NOMO-1 treated with dmso at 0.1 percent for 144 hours (cell line): ENCODE measurements around the gene RETREG1.
A peak's percentile ranks its signal among the peaks of the same experiment; 100 is the strongest.
"Not testable (repeated sequence)": the region's sequence is repeated elsewhere in the genome, so short reads cannot be mapped to it uniquely, and the experiment has no call there.

ENCODE experiments used
- DNase-seq: peaks from one replicate; lab custom pipeline; 2025; ENCODE audit not compliant: unreplicated experiment; lab: John Stamatoyannopoulos, UW

The RETREG1 gene

DNA sequence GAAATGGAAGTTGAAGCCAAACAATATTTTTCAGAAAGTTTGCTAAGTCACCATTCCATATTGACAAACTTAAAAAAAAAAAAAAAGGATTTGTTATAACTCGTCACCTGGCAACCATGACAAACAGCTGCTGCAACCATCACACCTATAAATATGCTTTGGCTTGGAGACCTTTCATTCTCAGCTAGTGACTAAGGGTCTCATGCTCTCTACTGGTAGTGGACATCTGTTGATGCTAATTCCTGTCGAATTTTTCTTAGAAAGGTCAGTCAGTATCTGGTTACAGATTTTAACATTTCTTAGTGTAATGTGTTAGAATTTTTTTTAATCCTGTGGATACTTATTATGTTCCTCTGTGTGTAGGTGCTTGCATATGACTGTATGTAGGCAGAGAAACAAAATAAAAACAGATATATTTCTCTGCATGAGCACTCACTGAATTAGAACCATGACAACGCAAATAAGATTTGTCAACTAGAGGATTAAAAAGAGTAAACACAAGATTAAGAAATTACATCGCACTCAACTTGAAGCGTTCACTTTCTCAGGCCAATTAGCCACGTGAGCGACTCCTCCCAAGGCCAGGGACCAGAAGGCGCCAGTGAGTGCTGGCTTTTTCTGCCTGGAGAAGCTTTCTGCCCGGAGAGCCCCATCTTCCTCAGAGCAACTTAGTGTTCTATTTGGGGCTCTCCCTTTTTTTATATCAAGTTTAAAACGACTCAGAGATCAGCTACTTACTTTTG is 124.2 kb downstream of the RETREG1 start:
- DNase-seq, result no peak

DNA sequence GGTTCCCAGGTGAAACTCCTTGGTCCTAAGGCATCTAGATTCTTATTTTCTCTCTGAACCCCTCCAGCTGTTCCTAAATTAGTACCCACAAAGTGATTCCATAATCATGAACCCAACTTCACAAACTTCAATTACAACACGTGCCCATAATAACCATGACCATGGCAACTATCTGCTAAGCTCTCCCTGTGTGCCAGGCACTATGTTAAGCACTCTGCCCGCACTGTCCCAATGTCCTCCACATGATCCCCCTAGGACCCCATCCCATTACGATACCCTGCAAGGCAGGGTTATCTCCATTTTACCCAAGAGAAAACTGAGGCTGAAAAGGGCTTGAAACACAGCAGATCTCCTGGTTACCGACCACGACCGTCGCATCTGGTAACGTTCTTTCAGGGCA is 125.9 kb downstream of the RETREG1 start:
- no peak for DNase-seq

DNA sequence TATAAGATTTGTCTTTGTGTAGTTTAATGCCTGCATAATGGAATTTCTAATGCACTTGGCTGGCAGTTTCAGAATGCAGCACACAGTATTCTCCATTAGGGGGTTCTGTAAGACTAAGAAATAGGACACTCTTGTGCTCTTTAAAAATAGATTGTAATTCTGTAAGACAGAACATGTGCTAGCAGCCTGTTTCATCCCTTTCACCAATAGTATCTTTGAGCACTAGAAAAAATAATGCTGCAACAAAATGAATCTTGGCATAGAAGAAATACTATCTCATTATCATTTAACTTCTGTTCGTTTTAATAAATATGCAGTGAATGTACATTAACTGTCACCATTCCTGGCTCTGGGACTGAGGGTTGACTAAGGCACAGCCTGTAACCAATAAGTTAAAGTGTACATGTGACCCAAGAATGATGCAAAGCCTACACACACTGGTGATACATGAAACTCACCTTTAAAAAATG is 127.4 kb downstream of the RETREG1 start:
- DNase-seq, result peak; percentile 49

DNA sequence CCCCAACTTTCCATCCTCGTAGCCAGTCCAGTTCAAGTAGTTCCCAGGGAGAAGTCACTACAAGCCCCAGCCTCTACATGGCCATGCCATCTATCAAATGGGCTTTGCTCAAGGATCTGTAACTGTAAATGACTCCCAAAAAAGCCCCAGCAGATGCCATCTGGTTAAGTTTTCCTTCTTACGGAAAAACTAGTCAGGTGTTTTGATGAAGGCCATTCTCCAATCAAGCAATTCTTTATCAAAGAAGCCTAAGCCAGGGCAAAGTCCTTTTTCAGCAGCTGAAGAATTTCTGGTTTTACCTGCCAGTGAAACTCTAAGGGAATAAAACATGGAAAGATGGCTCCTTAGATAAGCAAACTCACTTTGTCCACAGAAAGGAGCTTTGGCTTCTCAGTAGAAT is 129.3 kb downstream of the RETREG1 start:
- no peak for DNase-seq

DNA sequence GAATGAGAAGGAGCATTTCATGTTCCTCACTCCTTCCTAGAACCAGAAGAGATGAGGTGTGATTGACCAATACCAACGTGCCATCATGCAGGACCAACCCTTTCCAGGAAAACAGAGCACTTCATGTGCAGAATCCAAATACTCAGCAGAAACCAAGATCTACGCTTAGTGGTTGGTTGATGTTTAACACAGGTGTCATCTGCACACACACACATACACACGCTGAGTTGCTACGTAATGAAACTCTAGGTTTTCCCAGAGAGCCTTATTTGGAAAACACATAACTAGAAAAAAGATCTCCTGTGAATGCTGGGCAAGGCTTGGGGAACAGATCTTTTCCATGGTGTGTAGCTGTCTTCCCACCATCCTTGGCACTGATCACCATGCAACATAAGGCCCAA is 130.1 kb downstream of the RETREG1 start:
- no peak for DNase-seq

DNA sequence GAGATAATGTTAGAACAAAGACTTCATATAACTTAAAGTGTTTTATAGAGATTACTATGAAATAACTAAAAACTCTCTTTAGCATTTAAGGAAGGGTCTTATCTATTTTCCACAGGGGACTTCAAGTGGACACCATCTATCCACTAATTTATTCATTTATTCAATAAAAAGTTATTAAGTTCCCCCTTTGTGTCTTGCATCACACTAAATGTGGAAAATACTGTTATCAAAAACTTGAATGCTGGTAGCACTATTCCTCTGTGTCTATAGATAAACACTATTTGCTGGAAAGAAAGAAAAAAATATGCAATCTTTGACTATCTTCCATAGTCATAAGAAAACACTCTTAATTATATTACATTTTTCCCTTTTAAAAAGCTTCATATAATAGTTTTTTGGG is 131.1 kb downstream of the RETREG1 start:
- DNase-seq, result no peak

DNA sequence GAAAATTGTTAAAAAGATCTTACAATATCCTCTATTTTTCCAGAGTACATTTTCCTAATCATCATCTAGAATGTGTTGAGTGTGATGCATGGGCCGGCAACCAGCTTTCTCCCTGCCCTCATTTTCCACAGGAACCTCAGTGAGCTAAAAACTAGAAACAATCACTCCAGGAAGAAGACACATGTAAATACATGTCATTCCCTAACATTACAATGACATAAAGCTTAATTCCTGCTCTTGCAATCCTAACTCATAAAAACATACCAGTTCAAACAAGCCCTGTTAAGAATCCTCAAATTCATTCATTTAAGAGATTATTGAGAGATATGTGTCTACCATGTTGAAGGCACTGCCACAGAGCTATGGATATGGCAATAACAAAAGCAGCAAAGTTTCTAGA is 132.7 kb downstream of the RETREG1 start:
- DNase-seq, result no peak

DNA sequence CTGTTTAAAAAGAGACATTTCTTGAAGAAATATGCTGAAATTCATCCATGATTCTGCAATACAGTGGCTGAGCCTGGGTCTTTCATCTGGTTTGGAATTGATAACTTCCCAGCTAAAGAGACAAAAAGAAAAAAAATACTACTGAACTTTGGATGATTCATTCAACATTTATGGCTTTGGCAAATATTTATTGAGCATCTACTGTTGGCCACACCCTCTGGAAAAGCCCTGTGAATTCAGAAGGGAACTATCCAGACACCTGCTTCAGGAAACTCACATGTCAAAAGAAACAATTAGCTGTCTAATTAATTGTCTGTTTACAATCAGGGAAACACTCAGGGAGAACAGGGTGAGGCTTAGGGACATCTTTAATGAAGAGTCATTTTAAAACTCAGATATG is 133.4 kb downstream of the RETREG1 start:
- DNase-seq, result no peak

DNA sequence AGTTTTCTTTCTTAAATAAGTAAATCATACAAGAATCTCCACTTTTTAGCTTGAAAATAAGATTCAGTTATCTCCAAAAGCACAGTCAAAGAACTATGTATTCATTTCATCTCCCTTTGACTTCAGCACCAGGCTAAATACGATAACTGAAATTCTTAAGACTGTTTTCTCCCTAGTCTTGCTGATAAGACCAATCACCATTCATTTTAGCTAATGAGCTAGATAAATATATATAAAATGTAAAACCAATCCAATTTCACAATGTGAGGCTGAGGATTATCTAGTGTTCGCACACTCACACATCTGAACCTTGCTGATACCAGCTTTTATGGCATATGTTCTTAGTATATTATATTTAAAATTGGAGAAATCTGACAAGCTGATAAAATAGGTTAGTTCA is 133.9 kb downstream of the RETREG1 start:
- DNase-seq, result no peak

DNA sequence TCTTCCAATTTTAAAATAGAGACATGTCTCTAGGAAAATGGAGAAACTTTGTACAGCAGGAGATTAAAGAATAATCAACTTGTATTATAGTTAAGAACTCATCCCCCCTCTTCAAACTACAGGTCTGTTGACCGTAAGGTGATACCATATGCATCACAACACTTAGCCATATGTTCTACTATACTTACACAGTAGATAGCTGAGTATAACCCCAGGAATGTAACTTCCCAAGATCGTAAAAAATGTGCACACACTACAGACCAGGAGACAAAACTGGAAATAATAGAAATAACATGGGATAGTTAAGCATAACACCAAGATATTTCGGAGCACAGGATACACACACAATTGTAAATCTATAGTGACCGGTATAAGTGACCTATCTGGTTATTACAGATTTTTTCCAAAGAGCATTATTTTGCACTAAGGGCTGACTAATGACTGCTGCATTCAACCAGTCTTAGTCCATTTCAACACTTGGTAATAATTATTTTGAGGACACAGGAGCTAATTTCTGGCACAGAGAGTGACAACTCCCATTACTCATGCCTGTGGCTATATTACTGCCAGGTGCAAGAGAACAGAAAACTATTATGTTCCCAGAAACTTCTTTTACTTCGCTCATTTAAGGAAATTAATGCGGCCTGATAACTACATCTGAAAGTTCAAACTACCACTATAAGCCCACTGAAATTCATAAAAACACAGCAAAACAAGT is 135.8 kb downstream of the RETREG1 start:
- DNase-seq, result no peak

DNA sequence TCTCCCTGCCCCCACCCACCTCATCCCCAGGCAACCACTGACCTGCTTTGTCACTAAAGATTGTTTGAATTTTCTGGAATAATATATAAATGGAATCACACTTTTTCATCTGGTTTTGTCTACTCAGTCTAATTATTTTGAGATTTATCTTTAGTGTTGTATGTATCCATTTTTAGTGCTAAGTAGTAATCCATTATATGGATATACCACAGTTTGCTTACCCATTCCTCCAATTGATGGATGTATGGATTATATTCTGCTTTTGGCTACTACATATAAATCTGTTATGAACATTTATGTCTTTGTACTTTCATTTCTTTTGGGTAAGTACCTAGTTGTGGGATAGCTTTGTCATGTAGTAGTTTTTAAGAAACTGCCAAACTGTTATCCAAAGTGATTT is 136.7 kb downstream of the RETREG1 start:
- no peak for DNase-seq

DNA sequence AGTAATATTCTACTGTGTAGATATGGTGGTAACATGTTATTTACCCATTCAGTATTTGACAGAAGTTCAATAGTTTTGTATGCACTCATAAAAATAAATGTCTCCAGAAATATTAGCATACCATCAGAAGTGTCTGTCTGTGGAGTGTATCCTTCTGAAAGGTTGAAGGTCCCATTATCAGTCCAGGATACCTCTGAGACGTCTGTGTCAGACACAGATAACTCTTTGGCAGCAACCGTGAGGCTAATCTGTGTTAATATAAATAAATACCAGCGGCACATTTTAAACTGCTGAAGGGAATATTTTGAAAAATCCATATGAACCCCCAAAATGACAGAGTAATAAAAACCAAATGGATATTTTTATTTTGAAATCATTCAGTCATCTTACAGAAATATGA is 139.3 kb downstream of the RETREG1 start:
- no peak for DNase-seq

DNA sequence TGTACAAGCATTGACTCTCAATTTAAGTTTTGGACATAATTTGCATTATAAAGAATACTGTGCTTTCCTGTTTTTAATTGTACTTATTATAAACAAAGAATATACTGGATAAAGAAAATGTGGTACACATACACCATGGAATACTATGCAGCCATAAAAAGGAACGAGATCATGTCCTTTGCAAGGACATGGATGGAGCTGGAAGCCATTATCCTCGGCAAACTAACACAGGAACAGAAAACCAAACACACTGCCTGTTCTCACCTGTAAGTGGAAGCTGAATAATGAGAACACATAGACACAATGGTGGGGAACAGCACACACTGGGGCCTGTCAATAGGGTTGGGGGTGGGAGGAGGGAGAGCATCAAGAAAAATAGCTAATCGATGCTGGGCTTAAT is 140.4 kb downstream of the RETREG1 start:
- DNase-seq, result not testable (repeated sequence)

DNA sequence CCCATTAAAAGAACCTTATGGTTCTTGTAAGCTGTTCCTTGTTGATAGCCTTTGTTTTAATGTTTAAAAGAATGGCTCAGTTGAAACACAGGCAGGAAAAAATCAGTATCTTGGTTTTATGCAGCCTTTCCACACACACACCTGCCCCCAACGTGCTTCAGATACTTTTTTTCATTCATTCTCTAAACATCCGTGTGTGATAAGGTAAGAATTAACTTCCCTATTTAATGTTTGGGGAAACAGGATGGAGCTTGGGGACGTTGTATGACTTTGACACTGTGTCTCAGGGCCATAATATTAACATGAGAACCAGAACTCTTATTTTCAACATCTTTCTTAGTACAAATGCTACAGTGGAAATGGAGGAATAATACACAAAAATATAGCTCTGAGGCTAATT is 145.4 kb downstream of the RETREG1 start:
- no peak for DNase-seq

DNA sequence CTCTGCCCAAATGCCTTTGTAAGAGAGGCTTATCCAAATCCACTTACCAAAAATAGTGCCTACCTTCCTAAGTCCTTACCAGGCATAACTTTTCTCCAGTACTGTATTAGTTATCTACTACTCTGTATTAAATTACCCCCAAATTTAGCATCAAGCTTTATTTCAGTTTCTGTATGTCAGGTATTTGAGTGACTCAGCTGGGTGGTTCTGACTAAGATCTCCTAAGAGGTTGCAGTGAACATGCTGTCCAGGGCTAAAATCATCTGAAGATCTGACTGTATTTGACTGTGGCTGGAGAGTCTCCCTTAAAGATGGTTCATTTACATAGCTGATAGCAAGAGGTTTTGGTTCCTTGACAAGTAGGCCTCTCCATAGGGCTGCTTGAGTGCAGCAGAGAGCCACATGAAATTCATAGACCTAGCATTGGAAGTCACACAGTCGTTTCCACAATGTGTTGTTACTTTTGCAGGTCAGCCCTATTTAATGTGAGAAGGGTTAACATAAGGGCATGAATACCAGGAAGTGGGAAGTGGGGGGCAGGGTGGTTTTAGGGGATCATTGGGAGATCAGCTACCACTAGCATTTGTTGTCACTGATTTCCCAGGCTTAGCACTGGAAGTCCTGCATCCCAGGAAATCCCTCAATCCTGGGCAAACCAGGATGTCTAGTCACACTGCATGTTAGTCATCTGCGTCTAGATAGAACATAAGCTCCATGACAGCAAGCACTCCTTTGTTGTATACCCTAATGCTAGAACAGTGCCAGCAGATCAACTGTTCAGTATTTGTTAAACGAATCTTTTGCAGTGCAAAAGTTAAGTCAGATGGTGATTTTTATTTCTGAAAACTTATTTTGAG is 149.2 kb downstream of the RETREG1 start:
- DNase-seq, result no peak

DNA sequence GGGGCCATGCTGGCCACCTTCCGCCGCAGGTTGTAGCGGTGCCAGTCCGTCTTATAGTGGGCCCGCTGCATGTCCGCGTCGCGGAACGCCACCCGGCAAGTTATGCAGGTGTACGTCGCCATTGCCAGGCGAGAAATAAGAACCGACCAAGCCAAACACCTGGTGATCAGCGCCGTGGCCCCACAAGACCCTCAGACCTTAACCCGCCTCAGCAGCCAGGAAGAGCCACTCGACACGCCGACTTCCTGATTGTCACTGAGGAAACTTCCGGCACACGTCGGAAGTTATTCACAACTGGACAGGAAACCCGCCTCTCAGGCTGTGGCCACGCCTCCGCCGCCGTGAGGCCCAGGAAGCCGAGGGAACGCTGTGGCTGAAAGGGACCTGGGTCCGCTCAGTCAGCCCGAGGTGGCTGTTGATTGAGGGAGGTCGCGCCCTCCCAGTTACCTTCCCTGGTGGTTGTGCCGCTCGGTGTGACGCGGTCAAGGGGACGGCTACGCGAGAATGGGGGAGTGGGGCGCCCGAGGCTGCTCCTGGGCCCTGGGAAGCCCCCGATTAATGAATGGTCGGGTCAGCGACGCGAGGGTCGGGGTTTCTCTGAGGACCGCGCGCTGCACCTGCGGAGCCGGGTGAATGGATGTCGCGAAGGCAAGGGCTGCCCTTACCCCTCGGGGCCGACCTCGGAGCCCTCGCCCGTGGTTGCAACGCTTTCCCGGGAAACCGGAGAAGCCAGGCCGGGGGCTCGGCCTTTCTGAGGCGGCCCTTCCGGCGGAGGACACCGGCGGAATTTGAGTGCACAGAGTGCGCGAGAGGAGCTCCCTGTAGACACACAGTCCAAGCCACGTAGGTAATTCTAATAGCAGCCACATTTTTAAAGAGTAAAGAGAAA is 151.0 kb downstream of the RETREG1 start, which contains the start of gene ZNF622:
TSS of gene ZNF622 (minus strand) at position 257 of the 889 bp plus-strand sequence. CDS start at position 122, 135 bp downstream.
- peak; percentile 97 for DNase-seq

DNA sequence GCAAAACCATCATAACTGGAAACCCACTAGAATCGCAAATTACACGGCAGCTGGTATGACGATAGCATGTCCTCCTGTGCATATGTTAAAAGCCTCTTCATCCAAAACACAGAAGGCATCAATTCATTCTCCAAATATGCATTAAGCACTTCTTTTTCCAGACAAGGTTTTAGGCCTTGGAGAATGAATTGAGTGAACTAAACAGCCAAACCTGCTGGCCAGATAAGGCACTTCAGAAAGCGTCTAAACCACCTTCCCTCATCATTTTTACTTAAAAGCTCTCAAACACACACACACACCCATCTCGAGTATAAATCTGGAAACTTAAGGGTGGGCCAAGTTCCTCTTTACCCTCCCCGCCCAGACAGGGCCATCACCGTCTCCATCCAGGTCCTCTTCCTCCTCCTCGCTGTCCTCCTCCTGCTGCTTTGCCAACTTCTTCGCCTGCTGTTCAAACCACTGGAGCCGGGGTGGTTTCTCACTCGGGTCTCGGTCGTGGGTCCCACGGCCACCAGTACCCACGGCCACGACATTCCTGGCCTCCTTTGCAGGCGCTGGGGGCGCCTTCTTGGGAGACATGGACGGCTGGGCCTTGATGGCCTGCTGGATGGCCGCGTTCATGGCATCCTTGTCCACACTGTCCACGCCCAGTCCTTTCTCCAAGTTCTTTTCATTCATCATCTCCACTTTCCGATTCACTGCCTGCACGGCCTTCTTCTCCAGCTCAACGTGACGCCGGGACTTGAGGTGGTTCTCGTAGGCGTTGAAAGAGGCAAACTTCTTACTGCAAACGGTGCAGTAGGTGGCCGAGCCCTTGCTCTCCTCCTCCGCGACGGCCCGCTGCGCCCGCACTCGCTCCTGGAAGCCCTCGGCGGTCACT is 151.9 kb downstream of the RETREG1 start:
- DNase-seq, result peak; percentile 62

DNA sequence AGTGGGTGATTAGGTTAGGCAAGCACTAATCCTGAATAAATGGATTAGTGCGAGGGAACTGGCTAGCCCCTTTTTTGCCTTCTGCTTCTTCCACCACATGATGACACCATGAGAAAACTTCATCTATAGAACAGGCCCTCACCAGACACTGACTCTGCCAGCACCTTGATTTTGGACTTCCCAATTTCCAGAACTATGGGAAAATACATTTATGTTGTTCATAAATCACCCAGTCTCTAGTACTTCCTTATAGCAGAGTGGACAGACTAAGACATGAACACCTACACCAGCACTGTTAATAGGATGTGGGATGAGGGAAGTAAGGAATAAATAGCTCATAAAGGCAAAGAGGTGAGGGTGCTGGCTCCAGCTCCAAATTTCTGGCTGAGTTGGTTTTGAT is 152.6 kb downstream of the RETREG1 start:
- DNase-seq, result no peak

DNA sequence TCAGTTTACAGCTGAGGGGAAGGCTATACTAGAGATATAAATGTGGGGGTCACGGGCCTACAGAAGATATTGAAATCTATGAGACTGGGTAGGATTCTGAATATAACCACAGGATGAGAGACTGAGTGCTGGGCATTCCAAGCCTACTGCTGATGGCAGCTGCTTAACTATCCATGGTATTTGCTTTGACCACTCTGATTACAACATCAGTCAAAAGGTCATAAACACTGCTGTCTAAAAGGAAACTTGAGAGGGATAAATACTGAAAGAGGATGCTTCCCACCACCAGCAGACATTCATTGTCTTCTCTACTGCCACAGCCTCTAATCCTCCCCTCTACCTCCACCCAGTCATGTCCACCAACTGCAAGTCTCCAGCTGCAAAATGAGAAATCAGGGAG is 155.0 kb downstream of the RETREG1 start:
- DNase-seq, result no peak

DNA sequence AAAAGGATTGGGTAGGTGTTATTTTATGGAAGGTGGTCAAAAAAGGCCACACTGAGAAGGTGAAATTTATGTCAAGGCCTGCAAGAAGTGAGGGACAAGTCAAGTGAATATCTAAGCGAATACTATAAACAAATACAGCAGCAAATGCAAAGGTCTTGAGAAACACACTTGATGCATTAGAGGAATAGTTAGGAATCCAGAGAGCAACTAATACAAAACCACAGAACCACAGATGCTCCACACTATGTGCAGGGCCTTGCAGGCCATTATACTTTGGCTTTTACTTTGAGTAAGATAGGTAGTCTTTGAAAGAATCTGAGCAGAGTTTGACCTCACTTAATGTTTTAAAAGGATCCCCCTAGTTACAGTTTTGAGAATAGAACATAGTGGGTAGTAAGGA is 155.8 kb downstream of the RETREG1 start:
- no peak for DNase-seq
